HG03097 (cell line): Measurements from ENCODE around the gene MSI1.
"Not testable (repeated sequence)": the region's sequence is repeated elsewhere in the genome, so short reads cannot be mapped to it uniquely, and the experiment has no call there.

Source experiments
- ATAC-seq: cut with Tn5 transposase; IDR thresholded peaks from one replicate; pipeline ENCODE4 v1.9.1; 2021; ENCODE audit not compliant: unreplicated experiment, low FRiP score

MSI1 gene

DNA sequence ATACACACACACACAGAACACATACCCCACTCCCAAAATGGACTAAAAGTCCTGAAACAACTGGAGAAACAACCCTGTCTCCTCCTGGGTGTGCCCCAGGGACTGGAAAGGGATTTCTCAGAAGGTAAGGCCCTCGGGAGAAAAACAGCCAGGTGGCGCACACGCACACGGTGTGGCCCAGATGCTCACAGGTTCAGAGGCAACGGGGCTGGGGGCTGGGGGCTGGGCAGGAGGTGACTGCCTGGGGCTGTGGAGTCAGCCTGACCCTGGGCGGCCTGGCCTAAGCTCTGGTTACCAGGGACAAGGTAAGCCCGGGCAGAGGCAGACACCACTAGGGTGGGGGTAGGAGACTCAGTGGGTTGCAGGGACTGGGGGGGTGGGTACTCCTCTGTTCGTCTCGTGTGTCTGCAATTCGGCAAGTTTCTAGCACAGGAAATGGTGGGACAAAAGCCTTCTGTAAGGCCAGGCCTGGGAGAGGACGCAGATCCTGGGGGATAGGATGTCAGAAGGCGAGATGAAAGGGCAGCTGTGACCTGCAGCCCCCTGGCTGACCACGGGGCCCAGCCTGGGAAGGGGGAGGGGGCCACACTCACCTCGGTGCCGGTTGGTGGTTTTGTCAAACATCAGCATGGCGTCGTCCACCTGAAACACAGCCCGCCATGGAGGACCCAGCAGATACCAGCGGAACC, 10.4 kb downstream of the MSI1 start:
- no peak for ATAC-seq

DNA sequence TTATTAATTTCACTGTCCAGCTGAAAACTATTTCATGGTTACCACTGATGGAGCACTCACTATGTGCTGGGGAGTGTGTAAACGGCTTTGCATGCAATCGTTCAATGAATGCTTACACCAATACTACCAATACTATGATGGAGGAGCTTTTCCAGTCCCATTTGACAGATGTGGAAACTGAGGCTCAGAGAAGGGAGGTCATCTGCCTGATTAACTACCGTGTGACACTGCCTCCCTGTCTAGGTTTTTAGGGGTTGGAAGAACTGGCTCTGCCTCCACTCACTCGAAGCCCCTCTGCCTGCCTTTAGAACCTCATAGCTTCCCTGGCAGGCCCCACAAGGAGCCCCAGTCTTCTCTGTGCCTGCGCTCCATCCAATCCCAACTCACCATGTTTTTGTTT, 11.9 kb downstream of the MSI1 start:
- no peak for ATAC-seq

DNA sequence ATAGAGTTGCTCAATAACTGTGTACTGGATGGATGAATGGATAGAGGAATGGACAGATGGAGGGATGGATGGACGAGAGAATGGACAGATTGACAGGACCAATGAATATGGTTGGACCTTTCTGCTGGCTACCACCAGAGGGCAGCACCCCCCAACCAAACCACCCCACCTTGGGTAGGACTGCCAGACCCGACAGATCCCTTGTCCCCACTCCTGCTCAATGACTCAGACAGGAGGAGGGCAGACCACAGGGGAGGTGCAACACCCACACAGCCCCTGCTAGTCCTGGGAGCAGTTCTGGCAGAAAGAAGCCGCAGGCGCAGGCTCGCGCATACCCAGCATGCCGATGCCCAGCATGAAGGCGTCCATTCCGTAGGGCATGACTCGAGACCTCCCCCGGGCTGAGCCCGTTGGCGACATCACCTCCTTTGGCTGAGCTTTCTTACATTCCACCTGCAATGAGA, 12.4 kb downstream of the MSI1 start:
- no peak for ATAC-seq

DNA sequence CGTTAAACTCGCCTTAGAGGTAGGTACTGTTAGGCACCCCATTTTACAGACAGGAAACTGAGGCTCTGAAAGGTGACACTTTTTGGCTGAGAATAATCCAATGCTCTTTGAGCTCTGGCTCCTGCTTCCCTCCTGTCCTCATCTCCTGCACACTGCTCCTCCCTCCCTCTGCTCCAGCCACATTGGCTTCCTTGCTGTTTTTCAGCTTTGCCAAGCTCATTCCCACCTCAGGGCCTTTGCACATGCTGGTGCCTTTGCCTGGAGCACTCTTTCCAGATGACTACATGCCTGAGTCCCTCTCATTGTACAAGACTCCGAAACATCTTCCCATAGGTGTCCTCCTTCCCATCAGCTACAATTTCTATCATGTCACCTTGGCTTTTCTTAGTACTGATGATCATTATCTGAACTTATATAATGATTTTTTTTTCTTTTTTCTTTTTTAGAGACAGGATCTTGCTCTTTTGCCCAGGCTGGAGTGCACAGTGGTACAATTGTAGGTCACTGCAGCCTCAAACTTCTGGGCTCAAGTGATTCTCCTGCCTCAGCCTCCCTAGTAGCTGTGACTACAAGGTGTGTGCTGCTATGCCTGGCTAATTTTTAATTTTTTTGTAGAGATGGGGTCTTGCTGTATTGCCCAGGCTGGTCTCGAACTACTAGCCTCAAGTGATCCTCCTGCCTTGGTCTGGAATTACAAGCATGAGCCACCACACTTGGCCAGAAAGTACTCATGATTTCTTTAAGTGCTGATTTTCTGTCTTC, 15.2 kb downstream of the MSI1 start:
- ATAC-seq, result no peak

DNA sequence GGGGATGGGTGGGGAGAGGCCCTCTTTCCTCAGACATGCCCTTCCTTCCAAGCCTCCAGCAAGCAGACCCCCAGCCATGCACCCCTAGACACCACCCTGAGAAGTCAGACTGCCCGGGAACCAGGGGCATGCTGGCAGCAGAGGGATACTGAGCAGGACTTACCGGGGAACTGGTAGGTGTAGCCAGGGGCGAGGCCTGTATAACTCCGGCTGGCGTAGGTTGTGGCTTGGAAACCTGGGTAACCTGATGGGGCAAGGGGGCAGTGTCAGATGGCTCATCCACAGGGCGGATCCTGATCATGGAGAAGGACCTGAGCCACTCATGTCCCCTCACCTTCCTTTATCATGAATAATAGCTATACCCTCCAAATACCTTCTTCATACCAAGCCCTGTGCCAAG, 15.8 kb downstream of the MSI1 start:
- ATAC-seq, result no peak

DNA sequence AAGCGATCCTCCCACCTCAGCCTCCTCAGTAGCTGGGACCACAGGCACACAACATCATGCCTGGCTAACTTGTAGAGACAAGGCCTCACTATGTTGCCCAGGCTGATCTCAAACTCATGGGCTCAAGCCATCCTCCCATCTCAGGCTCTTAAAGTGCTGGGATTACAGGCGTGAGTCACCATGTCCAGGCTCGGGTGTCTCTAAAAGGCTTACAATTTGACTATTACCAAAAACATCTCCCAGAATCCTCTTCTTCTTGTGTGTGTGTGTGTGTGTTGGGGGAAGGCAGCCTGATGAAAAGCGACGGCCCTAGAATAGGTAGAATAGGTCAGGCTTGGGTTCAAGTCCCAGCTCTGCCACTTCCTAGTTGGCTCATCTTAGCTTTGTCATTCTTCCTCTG, 16.8 kb downstream of the MSI1 start:
- ATAC-seq, result no peak

DNA sequence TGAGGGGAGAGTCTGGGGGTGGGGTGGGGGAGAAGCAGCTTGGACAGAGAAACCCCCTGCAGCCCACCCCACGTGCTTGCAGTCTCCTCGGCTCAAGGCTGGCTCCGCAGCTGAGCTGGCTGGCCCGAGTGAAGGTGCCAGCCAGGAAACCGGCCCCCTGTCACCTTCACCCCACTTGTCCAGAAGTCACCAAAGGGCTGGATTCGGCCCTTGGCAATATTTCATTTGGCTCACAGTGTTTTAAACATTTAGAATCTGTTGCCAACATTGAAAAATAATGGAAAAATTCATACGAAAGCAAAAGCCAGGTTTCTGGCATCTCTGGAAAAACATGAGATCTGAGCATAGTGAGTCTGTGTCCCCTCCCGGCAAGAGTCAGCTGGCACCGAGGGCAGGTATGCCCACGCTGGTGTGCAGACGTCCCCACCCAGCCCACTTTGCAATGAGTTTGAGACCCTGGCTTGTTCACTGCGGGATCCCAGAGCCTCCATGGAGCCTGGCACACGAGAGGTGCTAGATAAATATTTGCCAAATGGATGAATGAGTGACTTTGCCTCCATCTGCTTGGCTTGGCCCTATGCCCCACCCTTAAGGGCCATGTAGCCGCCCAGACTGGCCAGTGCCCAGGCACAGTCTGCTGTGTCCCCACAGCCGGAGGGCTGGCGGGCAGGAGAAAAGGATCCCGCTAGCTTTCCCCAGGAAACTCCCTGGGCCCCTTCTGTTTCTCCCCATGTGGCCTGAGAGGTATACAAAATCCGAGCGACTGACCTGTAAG, 18.2 kb downstream of the MSI1 start:
- no peak for ATAC-seq

DNA sequence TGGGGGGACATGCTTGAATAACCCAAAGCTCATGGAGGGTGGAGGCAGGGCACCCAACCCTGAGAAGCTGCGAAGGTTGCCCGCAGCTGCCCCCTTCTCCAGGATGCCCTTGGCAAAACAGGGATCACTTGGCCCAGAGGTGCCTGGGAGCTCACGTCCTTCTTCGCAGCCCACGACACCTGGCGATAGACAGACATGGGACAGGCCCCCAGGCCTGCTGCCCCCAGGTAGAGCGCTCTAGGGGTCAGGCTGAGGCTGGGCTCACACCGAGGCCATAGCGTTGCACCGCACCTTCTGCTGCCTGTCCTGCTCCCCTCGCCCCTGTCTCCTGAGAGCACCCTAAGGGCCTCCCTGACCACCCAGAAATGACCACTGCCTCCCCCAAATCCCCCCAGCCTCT, 21.2 kb downstream of the MSI1 start:
- ATAC-seq, result no peak

DNA sequence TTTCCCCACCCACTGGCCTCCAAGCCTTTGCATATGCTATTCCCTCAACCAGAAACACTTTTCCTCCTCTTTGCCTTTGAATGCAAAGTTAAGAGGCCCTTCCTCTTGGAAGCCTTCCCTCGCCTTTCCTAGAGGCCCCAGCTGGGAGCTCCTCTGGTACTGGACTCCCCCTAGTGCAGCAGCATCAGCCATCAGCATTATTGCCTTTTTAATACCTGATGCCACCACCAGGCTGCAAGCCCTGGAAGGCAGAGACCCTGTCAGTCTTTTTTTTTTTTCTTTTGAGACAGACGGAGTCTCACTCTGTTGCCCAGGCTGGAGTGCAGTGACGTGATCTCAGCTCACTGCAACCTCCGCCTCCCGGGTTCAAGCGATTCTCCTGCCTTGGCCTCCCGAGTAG, 22.3 kb downstream of the MSI1 start:
- no peak for ATAC-seq

DNA sequence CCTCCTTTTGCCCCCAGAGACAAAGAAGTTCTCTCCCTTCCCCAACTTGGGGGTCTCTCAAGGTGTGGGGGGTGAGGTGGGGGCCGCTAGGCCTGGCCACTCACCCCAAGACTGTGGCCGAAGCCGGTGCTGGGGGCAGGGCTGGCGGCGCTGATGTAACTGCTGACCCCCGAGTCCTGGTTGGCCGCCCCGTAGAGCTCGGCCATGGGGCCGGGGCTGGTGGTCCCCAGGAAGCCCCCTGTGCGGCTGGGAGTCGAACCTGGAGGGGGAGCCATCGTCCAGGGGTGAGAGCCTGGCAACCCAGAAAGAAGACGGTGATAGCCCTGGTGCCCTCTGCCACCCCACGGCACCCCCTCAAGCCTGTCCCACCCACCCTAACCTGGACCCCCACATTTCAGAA, 22.9 kb downstream of the MSI1 start:
- ATAC-seq, result no peak

DNA sequence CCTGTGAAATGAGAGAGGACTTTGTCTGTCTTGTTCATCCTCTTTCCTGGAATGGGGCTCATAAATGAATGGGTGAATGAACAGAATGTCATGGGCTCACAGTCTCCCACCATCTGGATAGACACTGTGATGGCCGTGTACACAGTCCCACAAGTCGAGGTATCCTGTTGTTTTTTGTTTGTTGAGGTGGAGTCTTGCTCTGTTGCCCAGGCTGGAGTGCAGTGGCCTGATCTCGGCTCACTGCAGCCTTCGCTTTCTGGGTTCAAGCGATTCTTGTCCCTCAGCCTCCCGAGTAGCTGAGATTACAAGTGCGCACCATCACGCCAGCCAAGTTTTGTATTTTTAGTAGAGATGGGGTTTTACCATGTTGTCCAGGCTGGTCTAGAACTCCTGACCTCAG, 25.3 kb downstream of the MSI1 start:
- no peak for ATAC-seq

DNA sequence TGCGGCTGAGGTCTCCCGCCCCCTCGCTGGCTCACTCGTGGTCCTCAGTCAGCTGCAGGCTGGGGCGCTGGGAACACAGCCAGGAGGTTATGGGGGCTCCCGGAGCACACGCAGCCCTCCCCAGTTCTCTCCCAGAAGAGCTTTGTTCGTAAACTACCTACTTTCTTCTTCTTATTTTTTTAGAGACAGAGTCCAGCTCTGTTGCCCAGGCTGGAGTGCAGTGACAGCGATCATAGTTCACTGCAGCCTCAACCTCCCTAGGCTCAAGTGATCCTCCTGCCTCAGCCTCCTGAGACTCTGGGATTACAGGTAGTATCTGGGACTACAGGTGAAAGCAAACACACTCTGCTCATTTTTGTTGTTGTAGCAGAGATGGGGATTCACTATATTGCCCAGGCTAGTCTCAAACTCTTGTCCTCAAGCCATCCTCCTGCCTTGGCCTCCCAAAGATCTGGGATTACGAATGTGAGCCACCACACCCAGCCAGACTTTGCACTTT, 25.9 kb downstream of the MSI1 start:
- ATAC-seq, result no peak

DNA sequence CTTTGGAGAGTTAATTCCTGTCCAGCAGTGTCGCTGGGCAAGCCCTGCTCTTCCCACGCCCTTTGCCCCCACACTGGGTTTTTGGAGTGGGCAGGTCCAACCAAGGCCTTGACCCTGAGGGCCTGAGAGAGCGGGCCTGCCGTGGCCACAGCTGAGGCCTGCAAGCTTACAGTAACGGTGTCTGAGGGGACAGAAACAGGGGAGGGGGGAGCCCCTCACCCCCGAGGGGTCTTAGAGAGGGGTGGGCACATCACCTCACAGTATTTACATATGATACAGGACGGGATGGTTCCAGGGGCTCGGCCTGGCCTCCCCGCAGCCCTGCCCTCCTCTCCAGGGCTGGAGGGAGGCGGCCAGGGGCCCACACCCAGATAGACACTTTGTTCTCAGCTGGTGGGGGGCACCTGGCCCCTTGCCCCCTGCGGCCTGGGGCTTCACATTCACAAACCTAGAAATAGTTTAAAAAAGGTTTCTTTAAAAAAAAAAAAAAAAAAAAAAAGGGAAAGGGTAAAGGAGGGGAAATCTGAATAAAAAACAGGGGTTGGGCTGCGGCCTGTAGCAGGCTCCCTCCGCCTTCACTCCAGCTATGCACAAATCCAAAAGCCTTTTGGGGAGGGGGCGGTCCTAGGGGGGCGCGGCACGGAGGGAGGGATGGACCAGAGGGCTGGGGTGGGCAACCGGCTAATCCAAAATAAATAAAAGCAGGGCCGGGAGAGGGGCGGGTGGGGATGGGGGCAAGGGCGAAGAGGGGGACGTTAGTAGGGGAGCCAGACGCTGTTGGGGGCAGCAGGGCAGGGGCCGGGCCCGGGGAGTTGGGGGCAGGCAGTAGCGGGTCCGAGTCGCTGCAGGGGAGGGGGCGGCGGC, 26.6 kb downstream of the MSI1 start:
- no peak for ATAC-seq

DNA sequence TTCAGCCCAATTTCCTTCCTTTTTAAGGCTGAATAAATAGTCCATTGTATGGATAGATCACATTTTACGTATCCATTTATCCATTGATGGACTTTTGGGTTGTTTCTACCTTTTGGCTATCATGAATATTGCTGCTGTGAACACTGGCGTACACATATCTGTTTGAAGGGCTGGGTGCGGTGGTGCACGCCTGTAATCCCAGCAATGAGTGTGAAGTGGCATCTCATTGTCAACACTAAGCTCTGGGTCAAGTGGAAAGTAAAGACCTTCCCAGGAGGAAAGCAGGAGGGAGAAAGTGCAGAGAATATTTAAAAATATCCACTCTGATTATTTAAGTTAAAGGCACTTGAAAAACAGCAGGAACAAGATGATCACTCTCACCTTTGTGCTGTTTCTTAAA, 29.7 kb downstream of the MSI1 start:
- no peak for ATAC-seq

DNA sequence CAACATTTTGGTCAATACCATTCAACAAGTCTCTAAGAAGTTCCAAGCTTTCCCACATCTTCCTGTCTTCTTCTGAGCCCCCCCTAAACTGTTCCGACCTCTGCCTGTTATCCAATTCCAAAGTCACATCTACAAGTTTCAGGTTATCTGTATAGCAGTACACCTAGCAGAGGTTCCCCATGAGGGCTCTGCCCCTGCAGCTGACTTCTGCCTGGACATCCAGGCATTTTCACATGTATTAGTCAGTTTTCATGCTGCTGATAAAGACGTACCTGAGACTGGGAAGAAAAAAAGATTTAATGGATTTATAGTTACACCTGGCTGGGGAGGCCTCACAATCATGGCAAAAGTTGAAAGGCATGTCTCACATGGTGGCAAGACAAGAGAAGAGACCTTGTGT, 31.2 kb downstream of the MSI1 start:
- no peak for ATAC-seq

DNA sequence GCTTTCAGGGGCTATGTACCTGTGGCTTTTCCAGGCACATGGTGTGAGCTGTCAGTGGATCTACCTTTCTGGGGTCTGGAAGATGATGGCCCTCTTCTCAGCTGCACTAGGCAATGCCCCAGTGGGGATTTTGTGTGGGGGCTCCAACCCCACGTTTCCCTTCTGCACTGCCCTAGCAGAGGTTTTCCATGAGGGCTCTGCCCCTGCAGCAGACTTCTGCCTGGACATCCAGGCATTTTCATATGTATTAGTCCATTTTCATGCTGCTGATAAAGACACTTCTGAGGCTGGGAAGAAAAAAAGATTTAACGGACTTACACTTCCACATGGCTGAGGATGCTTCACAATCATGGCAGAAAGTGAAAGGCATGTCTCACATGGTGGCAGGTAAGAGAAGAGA, 32.6 kb downstream of the MSI1 start:
- ATAC-seq, result not testable (repeated sequence)

DNA sequence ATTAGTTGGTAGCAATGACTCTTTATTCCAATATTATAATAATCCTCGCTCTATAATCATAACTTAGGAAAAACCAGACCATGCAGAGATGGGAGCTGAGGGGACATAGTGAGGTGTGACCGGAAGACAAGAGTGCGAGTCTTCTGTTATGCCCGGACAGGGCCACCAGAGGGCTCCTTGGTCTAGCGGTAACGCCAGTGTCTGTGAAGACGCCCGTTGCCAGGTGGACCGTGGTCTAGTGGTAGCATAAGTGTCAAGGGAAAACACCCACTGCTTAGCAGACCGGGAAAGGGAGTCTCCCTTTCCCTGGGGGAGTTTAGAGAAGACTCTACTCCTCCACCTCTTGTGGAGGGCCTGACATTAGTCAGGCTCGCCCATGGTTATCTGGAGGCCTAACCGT, 33.5 kb downstream of the MSI1 start:
- not testable (repeated sequence) for ATAC-seq

DNA sequence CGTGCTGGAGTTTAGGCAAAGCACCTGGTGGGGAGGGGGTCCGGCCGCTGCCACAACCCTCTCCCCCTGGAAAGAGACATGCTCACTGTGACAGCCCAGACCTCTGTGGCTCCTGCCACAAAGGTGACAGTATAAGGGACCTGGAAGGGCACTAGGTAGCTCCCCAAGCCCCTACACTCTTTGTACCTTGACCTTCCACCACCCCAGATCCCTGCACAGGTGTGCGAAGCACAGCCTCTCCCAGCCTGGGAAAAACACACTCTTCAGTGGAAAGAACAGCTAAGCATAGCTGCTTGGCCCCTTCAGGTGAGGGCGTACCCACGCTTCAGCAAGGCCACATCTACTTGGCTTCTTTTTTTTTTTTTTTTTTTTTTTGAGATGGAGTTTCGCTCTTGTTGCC, 36.4 kb downstream of the MSI1 start:
- no peak for ATAC-seq

DNA sequence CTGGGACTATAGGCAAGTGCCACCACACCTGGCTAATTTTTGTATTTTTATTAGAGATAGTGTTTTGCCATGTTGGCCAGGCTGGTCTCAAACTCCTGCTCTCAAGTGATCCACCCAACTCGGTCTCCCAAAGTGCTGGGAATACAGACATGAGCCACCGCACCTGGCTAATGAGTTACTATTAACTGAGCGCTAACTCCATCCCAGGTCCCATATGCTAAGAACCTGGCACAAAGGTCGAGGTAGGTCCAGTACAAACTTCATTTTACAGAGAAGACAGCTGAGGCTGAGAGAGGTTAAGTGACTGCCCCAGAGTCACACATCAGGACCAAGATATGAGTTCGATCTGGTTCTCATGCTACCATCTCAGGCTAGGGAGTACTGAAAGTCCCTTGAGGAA, 36.9 kb downstream of the MSI1 start:
- ATAC-seq, result no peak

DNA sequence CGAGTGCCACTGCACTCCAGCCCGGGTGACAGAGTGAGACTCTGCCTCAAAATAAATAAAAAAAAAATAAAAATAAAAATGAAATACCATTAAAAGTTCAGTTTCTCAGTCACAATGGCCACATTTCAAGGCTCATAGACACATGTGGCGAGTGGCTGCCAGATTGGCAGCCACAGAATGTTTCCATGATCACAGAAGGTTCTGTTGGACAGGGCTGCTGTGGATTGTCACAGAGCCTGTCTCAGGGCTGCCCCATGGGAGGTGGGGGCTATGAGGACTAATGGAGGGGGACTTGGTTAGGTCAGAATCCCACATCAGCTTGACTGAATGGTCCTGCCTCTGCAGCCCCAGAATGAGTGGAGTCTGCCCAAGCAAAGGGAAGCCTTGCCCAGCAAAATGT, 37.6 kb downstream of the MSI1 start:
- ATAC-seq, result no peak
